ENCODE data around the gene DNAJC8. TPM values are rescaled to one million over a fixed set of nuclear protein-coding genes. Genes with fewer than 3 reads are reported as not detected.

The DNAJC8 gene, protein sequence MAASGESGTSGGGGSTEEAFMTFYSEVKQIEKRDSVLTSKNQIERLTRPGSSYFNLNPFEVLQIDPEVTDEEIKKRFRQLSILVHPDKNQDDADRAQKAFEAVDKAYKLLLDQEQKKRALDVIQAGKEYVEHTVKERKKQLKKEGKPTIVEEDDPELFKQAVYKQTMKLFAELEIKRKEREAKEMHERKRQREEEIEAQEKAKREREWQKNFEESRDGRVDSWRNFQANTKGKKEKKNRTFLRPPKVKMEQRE
- 100 to 1,000 TPM; 132 to 175 (median 147) TPM for polyA plus RNA-seq (ENCODE audit: insufficient read depth in 1 of 5, insufficient read length in 5 of 5, low replicate concordance in 1 of 5)
- long read RNA-seq, donor 1, transcript DNAJC8-201 (9 exons, 1,759 nt) = major isoform, 42 of 103 reads
- long read RNA-seq, donor 1, partial matches to known transcripts = 57 of 103 reads
- long read RNA-seq, donor 1, other reads (novel, unspliced or antisense) = 0 of 103 reads
- long read RNA-seq, donor 2, transcript DNAJC8-201 (9 exons, 1,759 nt) = major isoform, 42 of 46 reads
- long read RNA-seq, donor 2, partial matches to known transcripts = 0 of 46 reads
- long read RNA-seq, donor 2, other reads (novel, unspliced or antisense) = 0 of 46 reads
- long read RNA-seq, donor 3, transcript DNAJC8-203 (4 exons, 721 nt) = minor isoform, 7 of 698 reads
- long read RNA-seq, donor 3, transcript DNAJC8-201 (9 exons, 1,759 nt) = major isoform, 38 of 698 reads
- long read RNA-seq, donor 3, partial matches to known transcripts = 188 of 698 reads
- long read RNA-seq, donor 3, other reads (novel, unspliced or antisense) = 464 of 698 reads
- long read RNA-seq, donor 4, transcript DNAJC8-201 (9 exons, 1,759 nt) = major isoform, 25 of 480 reads
- long read RNA-seq, donor 4, partial matches to known transcripts = 453 of 480 reads
- long read RNA-seq, donor 4, other reads (novel, unspliced or antisense) = 0 of 480 reads
- long read RNA-seq, donor 5, transcript DNAJC8-201 (9 exons, 1,759 nt) = major isoform, 75 of 1,072 reads
- long read RNA-seq, donor 5, transcript DNAJC8-203 (4 exons, 721 nt) = minor isoform, 6 of 1,072 reads
- long read RNA-seq, donor 5, partial matches to known transcripts = 974 of 1,072 reads
- long read RNA-seq, donor 5, other reads (novel, unspliced or antisense) = 14 of 1,072 reads
- long read RNA-seq, donor 6, transcript DNAJC8-201 (9 exons, 1,759 nt) = major isoform, 70 of 767 reads
- long read RNA-seq, donor 6, transcript DNAJC8-203 (4 exons, 721 nt) = minor isoform, 5 of 767 reads
- long read RNA-seq, donor 6, partial matches to known transcripts = 672 of 767 reads
- long read RNA-seq, donor 6, other reads (novel, unspliced or antisense) = 15 of 767 reads
- long read RNA-seq, donor 7, transcript DNAJC8-201 (9 exons, 1,759 nt) = major isoform, 94 of 158 reads
- long read RNA-seq, donor 7, partial matches to known transcripts = 61 of 158 reads
- long read RNA-seq, donor 7, other reads (novel, unspliced or antisense) = 0 of 158 reads
- long read RNA-seq, donor 8, transcript DNAJC8-201 (9 exons, 1,759 nt) = major isoform, 18 of 301 reads
- long read RNA-seq, donor 8, partial matches to known transcripts = 62 of 301 reads
- long read RNA-seq, donor 8, other reads (novel, unspliced or antisense) = 220 of 301 reads

DNA sequence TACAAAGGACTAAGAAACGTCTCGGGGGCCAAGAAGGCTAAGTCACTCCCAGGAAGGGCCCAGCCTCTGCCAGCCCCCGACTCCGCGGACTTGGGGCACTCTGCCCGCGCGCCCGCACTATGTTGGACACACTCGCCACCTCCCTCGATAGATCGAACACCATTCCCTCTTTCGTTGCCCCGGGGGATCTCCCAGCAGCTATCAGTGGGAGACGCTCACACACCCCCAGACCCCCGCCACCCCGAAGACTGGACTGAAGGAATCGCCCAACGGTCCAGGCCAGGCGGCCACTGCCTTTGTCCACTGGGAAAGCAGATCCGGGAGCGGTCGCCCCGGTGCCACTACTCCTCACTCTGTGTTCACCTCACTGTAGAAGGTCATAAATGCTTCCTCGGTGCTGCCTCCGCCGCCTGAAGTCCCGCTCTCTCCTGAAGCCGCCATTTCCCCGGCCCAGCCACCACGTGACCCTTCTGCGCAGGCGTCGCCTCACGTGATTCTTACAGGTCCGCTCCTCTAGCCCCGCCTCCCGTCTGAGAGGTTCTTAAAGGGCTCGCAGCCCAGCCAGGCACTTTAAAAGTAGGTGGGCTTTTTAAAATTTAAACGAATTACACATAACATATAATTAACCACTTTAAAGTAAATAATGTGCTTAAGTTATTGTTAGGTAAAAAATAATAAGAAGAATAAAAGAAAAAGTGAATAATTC lies at the start of gene DNAJC8:
Gene DNAJC8, minus strand, starts transcription at position 472 of the 706 bp plus-strand sequence. Its CDS starts 31 bp downstream, at position 441.
- DNase-seq = peak; percentile 82 to 88

DNA sequence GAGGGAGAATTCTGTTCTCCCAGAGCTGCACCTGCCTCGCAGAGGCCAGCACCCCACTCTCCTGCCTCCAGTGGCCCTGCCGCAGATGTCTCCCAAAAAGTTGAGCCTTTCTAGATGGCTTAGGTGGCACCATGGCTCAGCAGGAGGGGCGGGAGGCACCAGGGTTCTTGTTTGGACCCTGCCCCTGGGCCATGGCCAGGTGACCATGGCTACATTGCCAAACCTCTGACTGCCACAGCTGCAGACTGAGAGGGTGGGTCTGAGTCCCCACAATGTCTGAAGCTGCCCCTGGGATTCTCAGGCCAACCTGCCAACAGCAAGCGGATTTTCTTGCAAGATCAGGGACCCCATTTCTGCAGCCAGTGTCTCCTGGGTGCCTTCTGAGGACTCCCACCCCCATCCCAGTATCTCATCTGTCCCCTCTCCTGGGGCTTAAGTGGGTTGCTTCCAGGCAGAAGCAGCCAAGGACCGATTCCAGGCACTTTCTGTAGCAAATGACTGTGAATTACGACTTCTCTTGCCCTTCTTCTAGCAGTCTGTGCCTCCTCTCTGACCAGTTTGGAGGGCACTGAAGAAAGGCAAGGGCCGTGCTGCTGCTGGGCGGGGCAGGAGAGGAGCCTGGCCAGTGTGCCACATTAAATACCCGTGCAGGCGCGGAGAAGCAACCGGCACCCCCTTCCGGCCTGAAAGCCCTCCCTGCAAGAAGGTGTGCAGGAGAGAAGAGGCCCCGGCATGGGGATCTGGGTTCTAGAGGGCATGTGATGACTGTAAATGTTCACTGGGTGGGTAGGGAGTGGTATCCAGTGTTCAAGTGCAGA lies 49.0 kb upstream of the DNAJC8 start:
- no peak for DNase-seq

GRCh38 chr1:28280977-28281381 lies 48.1 kb upstream of the DNAJC8 start:
- no peak for DNase-seq

DNA sequence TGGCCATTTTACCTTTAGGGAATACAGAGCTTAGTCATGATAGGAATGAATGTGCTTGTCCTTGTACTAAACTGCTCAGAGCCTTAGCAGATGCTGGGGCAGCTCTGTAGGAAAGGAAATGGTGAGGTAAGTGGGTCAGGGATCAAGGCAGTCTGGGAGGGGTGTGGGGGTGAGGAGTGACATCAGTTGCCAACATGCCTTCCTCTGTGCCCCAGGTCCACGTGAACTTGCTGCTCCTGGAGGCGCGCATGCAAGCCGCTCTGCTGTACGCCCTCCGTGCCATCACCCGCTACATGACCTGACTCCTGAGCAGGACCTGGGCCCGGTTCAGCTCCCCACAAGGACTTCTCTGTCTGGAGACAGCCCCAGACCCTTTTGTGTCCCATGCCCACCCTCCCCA lies 47.7 kb upstream of the DNAJC8 start:
- no peak for DNase-seq

DNA sequence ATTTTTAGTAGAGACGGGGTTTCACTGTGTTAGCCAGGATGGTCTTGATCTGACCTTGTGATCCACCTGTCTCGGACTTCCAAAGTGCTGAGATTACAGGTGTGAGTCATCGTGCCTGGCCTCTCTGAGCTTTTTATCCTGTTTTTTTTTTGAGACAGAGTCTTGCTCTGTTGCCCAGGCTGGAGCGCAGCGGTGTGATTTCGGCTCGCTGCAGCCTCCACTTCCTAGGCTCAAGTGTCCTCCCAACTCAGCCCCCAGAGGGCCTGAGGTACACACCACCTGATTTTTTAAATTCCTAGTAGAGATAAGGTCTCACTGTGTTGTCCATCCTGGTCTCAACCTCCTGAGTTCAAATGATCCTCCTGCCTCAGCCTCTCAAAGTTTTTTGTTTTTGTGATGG lies 46.9 kb upstream of the DNAJC8 start:
- DNase-seq = no peak

GRCh38 chr1:28278763-28279162 lies 45.9 kb upstream of the DNAJC8 start:
- DNase-seq = no peak

DNA sequence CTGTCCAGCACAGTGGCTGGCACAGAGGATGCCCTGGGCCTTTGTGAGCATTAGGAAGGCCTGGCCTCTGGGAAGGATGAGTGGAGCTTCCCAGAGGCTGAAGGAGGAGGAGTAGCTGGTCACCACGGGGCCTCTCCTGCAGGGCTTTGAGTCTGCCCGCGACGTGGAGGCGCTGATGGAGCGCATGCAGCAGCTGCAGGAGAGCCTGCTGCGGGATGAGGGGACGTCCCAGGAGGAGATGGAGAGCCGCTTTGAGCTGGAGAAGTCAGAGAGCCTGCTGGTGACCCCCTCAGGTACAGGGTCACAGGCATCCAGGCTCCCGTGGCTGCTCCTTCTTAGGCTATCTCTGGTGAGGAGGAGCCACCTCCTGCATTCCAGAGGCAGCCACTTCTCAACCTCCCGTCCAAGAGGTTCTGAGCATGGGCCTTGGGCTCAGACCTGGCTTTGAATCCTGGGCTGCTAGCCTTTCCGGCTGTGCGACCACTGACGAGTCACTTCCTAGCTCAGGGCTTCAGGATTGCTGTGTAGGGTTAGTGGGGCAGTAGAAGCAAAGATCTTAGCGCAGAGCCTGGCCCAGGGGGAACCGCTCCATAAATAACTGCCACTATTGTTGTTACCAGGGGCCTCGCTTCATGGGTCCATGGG lies 40.5 kb upstream of the DNAJC8 start:
- DNase-seq = no peak

- no peak for DNase-seq
Measured at GRCh38 chr1:28272215-28272852, 39.5 kb upstream of the DNAJC8 start.

GRCh38 chr1:28269529-28269928 lies 36.7 kb upstream of the DNAJC8 start:
- DNase-seq = no peak

- no peak for DNase-seq
Measured at GRCh38 chr1:28267633-28268032, 34.8 kb upstream of the DNAJC8 start.

DNA sequence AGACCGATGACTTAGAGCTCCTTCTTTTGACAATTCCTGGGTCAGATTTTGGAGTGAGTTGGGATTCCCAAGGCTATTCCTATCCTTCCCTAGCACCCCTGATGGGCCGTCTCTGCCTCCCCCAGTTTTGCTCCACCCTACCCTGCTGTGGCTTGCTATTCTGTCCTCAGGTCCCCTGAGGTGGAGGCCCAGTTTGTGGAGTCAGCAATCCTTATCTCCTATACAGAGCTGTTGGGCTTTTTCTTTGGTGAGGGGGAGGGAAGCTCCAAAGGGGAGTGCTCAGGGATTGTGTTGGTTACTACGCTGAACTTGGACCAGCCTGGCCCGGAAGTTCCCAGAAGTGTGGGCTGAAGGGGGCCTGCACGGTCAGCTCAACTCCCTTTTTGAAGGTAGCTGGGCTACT lies 34.1 kb upstream of the DNAJC8 start:
- no peak for DNase-seq

DNA sequence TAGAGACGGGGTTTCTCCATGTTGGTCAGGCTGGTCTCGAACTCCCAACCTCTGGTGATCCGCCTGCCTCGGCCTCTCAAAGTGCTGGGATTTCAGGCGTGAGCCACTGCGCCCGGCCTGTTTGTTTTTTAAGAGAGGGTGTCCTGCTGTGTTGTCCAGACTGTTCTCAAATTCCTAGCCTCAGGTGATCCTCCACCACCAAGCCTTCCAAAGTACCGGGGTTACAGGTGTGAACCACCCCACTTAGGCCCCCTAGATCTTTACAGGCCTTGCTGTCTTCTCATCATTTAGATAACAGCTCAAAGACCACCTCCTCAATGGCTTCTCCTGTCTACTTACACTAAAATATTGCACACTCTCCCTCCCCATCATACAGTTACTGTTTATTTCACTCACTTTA lies 32.7 kb upstream of the DNAJC8 start:
- DNase-seq = no peak

DNA sequence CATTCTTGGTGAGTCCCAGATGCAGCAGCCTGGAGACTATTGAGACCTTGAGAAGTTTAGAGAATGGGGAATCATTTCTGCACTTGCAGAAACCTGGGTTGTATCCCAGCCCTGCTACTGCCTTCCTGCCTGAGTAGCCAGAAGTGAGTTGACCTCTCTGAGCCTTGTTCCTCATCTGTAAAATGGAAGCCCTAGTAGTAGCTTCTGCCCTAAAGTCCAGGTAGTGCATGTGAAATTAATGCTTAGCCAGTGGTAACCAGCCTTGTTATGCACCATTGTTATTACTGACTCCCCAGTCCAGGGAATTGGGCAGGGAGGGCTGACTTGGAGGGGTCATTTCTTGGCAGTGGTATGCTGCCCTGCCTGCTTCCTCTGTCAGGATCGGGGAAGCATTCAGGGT lies 32.1 kb upstream of the DNAJC8 start:
- DNase-seq = no peak

- no peak for DNase-seq
Measured at GRCh38 chr1:28260803-28261174, 28.0 kb upstream of the DNAJC8 start.

DNA sequence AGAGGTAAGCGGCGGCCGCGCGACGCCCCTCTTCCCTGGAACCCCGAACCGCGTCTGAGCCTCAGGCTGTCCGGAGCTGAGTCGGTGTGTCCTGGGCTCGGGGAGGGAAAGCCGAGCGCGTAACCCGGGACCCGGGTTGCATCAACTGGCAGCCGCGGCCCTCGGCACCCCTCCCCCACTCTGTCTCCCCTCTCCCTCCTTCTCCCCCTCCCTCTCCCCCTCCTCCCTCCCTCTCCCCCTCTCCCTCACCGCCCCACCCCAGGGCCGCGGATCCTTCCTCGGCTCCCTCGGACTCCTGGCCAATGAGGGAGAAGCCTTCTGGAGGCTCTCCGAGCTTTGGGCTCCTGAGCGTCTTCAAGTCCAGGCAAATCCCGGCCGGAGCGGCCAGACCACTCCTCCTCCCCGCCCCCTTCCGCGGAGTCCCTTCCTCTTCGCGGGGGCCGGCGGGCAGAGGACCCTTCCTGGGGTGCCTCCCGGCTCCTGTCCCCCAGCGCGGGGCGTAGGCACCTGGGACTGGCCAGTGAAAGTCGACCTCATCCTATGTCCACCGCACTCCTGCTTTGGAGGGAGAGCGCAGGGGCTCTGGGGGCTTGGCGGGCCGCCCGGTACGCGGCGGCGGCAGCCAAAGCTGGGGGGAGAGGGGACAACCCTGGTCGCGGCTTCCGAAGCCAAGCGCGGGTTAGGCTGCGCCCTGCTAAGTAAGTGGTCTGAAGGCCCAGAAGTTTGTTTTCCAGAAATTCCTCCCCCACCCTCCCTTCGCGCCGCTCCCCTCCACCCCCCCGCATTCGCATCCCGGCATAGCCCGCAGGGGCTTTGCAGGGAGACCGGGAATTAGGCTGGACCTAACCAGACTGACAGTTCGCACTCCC lies 27.3 kb upstream of the DNAJC8 start:
- peak; percentile 84 to 86 for DNase-seq

- DNase-seq = peak; percentile 97 to 98
Measured at GRCh38 chr1:28259252-28259933, 26.6 kb upstream of the DNAJC8 start, which contains the start of gene SESN2. TSS of gene SESN2 (plus strand) at chr1:28259518. CDS start at chr1:28259848, 330 bp downstream.
